Measurements from ENCODE around the gene PRRG4.

The PRRG4 gene

DNA sequence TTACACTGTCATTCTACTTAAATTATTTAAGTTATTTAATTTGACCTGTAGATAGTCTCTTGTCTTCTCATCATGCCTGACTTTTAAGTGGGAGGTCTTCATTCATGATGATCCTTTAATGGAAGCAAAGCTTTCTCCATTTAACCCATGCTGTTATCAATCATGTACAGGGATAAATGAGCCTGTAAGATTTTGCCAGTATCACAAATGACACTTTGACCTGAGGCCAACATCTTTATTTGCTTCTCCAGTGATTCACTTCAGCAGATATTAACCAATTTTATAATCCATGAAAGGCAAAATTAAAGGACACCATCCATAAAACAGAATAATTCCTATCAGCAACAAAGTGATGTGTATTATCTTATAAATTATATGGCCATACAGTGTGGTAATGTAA is 42.9 kb upstream of the PRRG4 start:
- no peak for DNase-seq
- H3K4ac ChIP-seq (ENCODE audit: low read depth in 1 of 2, low read length in 2 of 2) = no peak overlapping the region
- H2BK5ac ChIP-seq (ENCODE audit: low read depth, low read length, poor library complexity, severe bottlenecking) = no peak overlapping the region
- H3K4me3 ChIP-seq (ENCODE audit: insufficient read depth in 1 of 2, low read depth in 1 of 2, low read length in 2 of 2) = no peak overlapping the region
- H3K18ac ChIP-seq (ENCODE audit: low read depth in 1 of 2, low read length in 2 of 2) = no peak overlapping the region
- H4K91ac ChIP-seq (ENCODE audit: low read length) = no peak overlapping the region
- no peaks in the 10 kb centered on the region for H3K9me3 ChIP-seq (ENCODE audit: control insufficient read depth, low read length)
- no peak overlapping the region for H2BK12ac ChIP-seq (ENCODE audit: low read length in 2 of 2)
- no peak overlapping the region for H3K9ac ChIP-seq (ENCODE audit: low read length)
- H2BK120ac ChIP-seq (ENCODE audit: low read depth, low read length) = no peak overlapping the region
- H2BK15ac ChIP-seq (ENCODE audit: low read depth, poor library complexity, severe bottlenecking) = no peak overlapping the region
- no peaks in the 10 kb centered on the region for H3K36me3 ChIP-seq (ENCODE audit: control insufficient read depth in 1 of 2, insufficient read depth in 2 of 2, low read depth in 1 of 2, low read length in 2 of 2)
- no peak overlapping the region for H3K23ac ChIP-seq (ENCODE audit: low read length in 2 of 2)
- H4K8ac ChIP-seq (ENCODE audit: low read length) = no peak overlapping the region
- H2AK5ac ChIP-seq (ENCODE audit: low read length, severe bottlenecking) = no peak overlapping the region
- H3K4me1 ChIP-seq (ENCODE audit: control insufficient read depth, insufficient read depth, low read depth, low read length) = no peaks in the 10 kb centered on the region
- H2AFZ ChIP-seq (ENCODE audit: low read depth, low read length) = no peak overlapping the region
- no peak overlapping the region for H3K27ac ChIP-seq (ENCODE audit: low read length, poor library complexity, severe bottlenecking)
- no peak overlapping the region for H3K14ac ChIP-seq (ENCODE audit: low read length in 2 of 2)
- no peak overlapping the region for H3K4me2 ChIP-seq (ENCODE audit: low read length, poor library complexity, severe bottlenecking)
- H3K27me3 ChIP-seq (ENCODE audit: control insufficient read depth in 1 of 2, insufficient read depth in 1 of 2, low read length in 2 of 2) = peaks cover 0 to 1% of the 10 kb centered on the region in 2 experiments
- H3K79me1 ChIP-seq (replicated peaks; ENCODE audit: low read length, poor library complexity, severe bottlenecking) = no peaks in the 10 kb centered on the region

DNA sequence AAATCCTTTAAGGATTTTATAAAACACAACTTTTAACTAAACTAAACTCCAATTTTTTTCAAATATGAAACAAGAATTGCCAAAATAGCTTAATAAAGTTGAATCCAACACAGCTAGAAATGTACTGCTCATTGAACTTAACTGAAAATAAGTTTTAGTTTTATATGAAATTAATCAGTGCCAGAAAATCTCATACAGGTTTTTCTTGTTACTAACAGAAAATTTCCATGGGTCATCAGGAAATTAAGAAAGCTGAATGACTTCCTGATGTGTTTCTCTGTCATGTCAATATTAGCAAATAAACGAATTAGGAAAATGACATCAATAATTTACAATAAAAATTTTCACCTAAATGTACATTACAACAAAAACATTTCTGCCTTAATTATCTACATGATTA is 38.8 kb upstream of the PRRG4 start:
- H3K27me3 ChIP-seq (ENCODE audit: control insufficient read depth in 1 of 2, insufficient read depth in 1 of 2, low read length in 2 of 2) = peaks cover 4 to 8% of the 10 kb centered on the region in 2 experiments
- H3K4ac ChIP-seq (ENCODE audit: low read depth in 1 of 2, low read length in 2 of 2) = no peak overlapping the region
- no peak overlapping the region for H3K18ac ChIP-seq (ENCODE audit: low read depth in 1 of 2, low read length in 2 of 2)
- H3K9ac ChIP-seq (ENCODE audit: low read length) = no peak overlapping the region
- no peak overlapping the region for H4K91ac ChIP-seq (ENCODE audit: low read length)
- DNase-seq = no peak
- H3K79me1 ChIP-seq (replicated peaks; ENCODE audit: low read length, poor library complexity, severe bottlenecking) = no peaks in the 10 kb centered on the region
- no peak overlapping the region for H2AFZ ChIP-seq (ENCODE audit: low read depth, low read length)
- H2BK15ac ChIP-seq (ENCODE audit: low read depth, poor library complexity, severe bottlenecking) = no peak overlapping the region
- H3K14ac ChIP-seq (ENCODE audit: low read length in 2 of 2) = no peak overlapping the region
- no peak overlapping the region for H2BK120ac ChIP-seq (ENCODE audit: low read depth, low read length)
- no peaks in the 10 kb centered on the region for H3K9me3 ChIP-seq (ENCODE audit: control insufficient read depth, low read length)
- no peak overlapping the region for H2BK5ac ChIP-seq (ENCODE audit: low read depth, low read length, poor library complexity, severe bottlenecking)
- no peaks in the 10 kb centered on the region for H3K4me1 ChIP-seq (ENCODE audit: control insufficient read depth, insufficient read depth, low read depth, low read length)
- H3K36me3 ChIP-seq (ENCODE audit: control insufficient read depth in 1 of 2, insufficient read depth in 2 of 2, low read depth in 1 of 2, low read length in 2 of 2) = no peaks in the 10 kb centered on the region
- H2AK5ac ChIP-seq (ENCODE audit: low read length, severe bottlenecking) = no peak overlapping the region
- 81% methylated on average over 1 of the region's 1 CpG for whole genome bisulfite sequencing
- H3K4me3 ChIP-seq (ENCODE audit: insufficient read depth in 1 of 2, low read depth in 1 of 2, low read length in 2 of 2) = no peak overlapping the region
- no peak overlapping the region for H3K23ac ChIP-seq (ENCODE audit: low read length in 2 of 2)
- H2BK12ac ChIP-seq (ENCODE audit: low read length in 2 of 2) = no peak overlapping the region
- no peak overlapping the region for H3K4me2 ChIP-seq (ENCODE audit: low read length, poor library complexity, severe bottlenecking)
- H4K8ac ChIP-seq (ENCODE audit: low read length) = no peak overlapping the region
- no peak overlapping the region for H3K27ac ChIP-seq (ENCODE audit: low read length, poor library complexity, severe bottlenecking)

DNA sequence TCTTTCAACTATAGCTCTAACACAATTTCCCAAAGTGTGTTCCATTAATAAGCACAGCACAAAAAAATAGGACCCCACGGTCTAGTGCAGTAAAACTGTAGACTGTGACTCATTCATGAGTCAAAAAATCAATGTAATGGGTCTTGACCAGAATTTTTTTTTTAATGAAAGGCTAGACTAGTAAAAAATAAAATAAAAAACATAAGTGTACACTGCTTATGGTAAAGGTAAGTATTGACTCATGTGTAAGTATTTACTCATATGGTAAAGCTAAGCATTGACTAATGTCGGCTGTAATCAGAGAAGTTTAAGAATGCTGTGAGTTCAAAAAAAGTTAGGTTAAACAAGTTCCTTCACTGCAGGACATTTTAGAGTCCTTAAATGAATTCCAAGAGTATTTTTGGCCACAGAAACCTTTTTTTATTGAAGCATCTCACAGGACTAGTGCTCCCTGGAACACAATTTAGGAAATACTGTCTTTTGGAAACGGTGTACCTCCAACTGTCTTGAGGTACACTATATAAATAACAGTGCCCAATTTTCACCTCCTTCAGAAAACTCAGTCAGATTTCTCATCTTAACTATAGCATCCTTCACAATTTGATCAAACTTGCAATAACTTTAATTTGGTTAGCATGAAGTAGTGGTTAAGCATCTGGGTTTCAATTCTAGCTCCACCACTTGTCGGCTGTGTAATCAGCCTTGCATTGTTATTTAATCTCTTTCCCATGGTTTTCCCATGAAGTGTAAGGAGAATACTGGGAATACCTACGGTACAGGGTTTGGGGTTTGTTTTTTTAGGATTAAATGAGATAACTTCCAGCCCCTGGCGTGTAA is 37.4 kb upstream of the PRRG4 start:
- Histone ChIP-seq H4K91ac (ENCODE audit: low read length) (no peak overlapping the region), H2BK5ac (ENCODE audit: low read depth, low read length, poor library complexity, severe bottlenecking) (no peak overlapping the region), H3K23ac (ENCODE audit: low read length in 2 of 2) (no peak overlapping the region), H3K18ac (ENCODE audit: low read depth in 1 of 2, low read length in 2 of 2) (no peak overlapping the region), H4K8ac (ENCODE audit: low read length) (no peak overlapping the region), H3K4me3 (ENCODE audit: insufficient read depth in 1 of 2, low read depth in 1 of 2, low read length in 2 of 2) (peak overlapping the region in 1 of 2 experiments; percentile 59), H3K9ac (ENCODE audit: low read length) (peak overlapping the region; percentile 77), H2BK12ac (ENCODE audit: low read length in 2 of 2) (no peak overlapping the region), H2BK120ac (ENCODE audit: low read depth, low read length) (no peak overlapping the region), H3K36me3 (ENCODE audit: control insufficient read depth in 1 of 2, insufficient read depth in 2 of 2, low read depth in 1 of 2, low read length in 2 of 2) (no peaks in the 10 kb centered on the region), H3K27ac (ENCODE audit: low read length, poor library complexity, severe bottlenecking) (no peak overlapping the region), H3K79me1 (replicated peaks; ENCODE audit: low read length, poor library complexity, severe bottlenecking) (no peaks in the 10 kb centered on the region), H3K4me1 (ENCODE audit: control insufficient read depth, insufficient read depth, low read depth, low read length) (no peaks in the 10 kb centered on the region), H3K27me3 (ENCODE audit: control insufficient read depth in 1 of 2, insufficient read depth in 1 of 2, low read length in 2 of 2) (peaks cover 4 to 8% of the 10 kb centered on the region in 2 experiments), H3K4me2 (ENCODE audit: low read length, poor library complexity, severe bottlenecking) (peak overlapping the region; percentile 39), H2AFZ (ENCODE audit: low read depth, low read length) (no peak overlapping the region), H3K9me3 (ENCODE audit: control insufficient read depth, low read length) (no peaks in the 10 kb centered on the region), H3K14ac (ENCODE audit: low read length in 2 of 2) (no peak overlapping the region), H2BK15ac (ENCODE audit: low read depth, poor library complexity, severe bottlenecking) (no peak overlapping the region), H3K4ac (ENCODE audit: low read depth in 1 of 2, low read length in 2 of 2) (no peak overlapping the region), H2AK5ac (ENCODE audit: low read length, severe bottlenecking) (no peak overlapping the region)
- WGBS = 39% methylated on average over 4 of the region's 6 CpGs
- no peak for DNase-seq

DNA sequence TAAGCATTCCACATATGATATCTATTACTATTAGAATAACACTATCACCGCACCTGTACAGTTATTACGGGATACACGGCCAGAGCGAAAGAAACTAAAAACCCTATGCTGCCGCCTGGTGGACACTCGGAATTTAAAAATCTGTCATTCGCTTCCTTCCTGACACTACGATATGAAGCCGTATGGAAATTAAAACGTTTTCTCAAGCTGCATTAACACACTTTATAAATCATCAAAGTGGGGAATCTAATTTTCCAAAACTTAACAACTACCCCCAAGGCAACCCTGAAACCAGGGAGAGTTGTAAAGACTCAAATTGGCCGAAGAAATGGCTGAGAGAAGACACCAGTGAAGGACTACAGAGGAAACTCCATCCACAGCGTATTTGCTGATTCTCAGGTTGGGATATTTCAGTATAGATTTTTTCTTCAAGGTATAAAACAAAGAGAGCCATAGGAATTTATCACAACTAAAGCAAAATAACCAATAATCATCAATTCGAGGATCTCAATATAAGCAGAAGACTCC is 36.7 kb upstream of the PRRG4 start:
- Histone ChIP-seq H3K9ac (ENCODE audit: low read length) (peak overlapping the region; percentile 77), H3K27ac (ENCODE audit: low read length, poor library complexity, severe bottlenecking) (no peak overlapping the region), H2BK15ac (ENCODE audit: low read depth, poor library complexity, severe bottlenecking) (no peak overlapping the region), H2BK12ac (ENCODE audit: low read length in 2 of 2) (no peak overlapping the region), H2AFZ (ENCODE audit: low read depth, low read length) (no peak overlapping the region), H3K4ac (ENCODE audit: low read depth in 1 of 2, low read length in 2 of 2) (no peak overlapping the region), H2AK5ac (ENCODE audit: low read length, severe bottlenecking) (no peak overlapping the region), H3K36me3 (ENCODE audit: control insufficient read depth in 1 of 2, insufficient read depth in 2 of 2, low read depth in 1 of 2, low read length in 2 of 2) (no peaks in the 10 kb centered on the region), H3K9me3 (ENCODE audit: control insufficient read depth, low read length) (no peaks in the 10 kb centered on the region), H3K4me1 (ENCODE audit: control insufficient read depth, insufficient read depth, low read depth, low read length) (no peaks in the 10 kb centered on the region), H2BK5ac (ENCODE audit: low read depth, low read length, poor library complexity, severe bottlenecking) (no peak overlapping the region), H3K4me2 (ENCODE audit: low read length, poor library complexity, severe bottlenecking) (peak overlapping the region; percentile 42), H3K4me3 (ENCODE audit: insufficient read depth in 1 of 2, low read depth in 1 of 2, low read length in 2 of 2) (peak overlapping the region in 1 of 2 experiments; percentile 59), H4K8ac (ENCODE audit: low read length) (no peak overlapping the region), H3K18ac (ENCODE audit: low read depth in 1 of 2, low read length in 2 of 2) (no peak overlapping the region), H3K23ac (ENCODE audit: low read length in 2 of 2) (no peak overlapping the region), H2BK120ac (ENCODE audit: low read depth, low read length) (no peak overlapping the region), H3K14ac (ENCODE audit: low read length in 2 of 2) (no peak overlapping the region), H3K79me1 (replicated peaks; ENCODE audit: low read length, poor library complexity, severe bottlenecking) (no peaks in the 10 kb centered on the region), H3K27me3 (ENCODE audit: control insufficient read depth in 1 of 2, insufficient read depth in 1 of 2, low read length in 2 of 2) (peaks cover 4 to 8% of the 10 kb centered on the region in 2 experiments), H4K91ac (ENCODE audit: low read length) (no peak overlapping the region)
- WGBS = 18% methylated on average over 11 of the region's 13 CpGs
- peak; percentile 46 for DNase-seq
